ENCODE data around the gene PPRC1.
A peak's percentile ranks its signal among the peaks of the same experiment; 100 is the strongest.

DNA sequence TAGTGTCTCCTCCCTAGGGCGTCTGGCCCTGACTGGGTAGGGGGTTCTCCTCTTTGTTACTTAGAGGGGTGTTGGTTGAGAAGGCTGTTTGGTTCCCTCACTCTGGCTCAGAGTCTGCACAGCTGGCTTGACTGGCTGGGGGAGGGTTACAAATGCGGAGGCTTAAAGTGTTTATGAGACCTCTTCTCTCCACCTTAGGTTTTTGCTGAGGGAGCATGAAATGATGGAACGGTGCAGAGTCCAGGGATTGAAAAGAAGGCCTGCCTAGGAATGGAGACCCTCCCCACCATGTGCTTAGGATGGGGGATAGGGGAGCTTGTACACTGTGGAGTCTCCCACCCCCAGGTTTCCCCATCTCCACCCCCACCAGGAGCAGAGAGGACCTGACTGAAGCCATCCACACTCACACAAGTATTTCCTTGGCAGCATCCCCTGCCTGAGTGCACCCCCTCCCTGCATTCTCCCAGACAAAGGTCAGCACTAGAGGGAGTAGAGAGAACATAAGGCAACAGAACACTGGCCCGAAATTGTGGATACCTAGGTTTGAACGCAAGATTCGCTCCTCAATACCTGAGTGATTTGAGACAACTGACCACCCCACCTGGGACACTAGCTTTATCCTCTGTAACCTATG, 11.0 kb upstream of the PPRC1 start:
- TF ChIP-seq, protein P1, sequence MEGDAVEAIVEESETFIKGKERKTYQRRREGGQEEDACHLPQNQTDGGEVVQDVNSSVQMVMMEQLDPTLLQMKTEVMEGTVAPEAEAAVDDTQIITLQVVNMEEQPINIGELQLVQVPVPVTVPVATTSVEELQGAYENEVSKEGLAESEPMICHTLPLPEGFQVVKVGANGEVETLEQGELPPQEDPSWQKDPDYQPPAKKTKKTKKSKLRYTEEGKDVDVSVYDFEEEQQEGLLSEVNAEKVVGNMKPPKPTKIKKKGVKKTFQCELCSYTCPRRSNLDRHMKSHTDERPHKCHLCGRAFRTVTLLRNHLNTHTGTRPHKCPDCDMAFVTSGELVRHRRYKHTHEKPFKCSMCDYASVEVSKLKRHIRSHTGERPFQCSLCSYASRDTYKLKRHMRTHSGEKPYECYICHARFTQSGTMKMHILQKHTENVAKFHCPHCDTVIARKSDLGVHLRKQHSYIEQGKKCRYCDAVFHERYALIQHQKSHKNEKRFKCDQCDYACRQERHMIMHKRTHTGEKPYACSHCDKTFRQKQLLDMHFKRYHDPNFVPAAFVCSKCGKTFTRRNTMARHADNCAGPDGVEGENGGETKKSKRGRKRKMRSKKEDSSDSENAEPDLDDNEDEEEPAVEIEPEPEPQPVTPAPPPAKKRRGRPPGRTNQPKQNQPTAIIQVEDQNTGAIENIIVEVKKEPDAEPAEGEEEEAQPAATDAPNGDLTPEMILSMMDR (IDR thresholded peaks at IDR 0.05) = peak in 2 of 4 experiments; percentile 20 to 26
- TF ChIP-seq POLR2A (IDR thresholded peaks at IDR 0.05) = no peak

Measured in sigmoid colon (tissue), 3 donors.